ENCODE measurements around the gene AKAP13. TPM values are rescaled to one million over a fixed set of nuclear protein-coding genes. Genes with fewer than 3 reads are reported as not detected.

AKAP13 gene
- total RNA-seq, 1 experiment from 2014 or later, result 47.3 TPM

DNA sequence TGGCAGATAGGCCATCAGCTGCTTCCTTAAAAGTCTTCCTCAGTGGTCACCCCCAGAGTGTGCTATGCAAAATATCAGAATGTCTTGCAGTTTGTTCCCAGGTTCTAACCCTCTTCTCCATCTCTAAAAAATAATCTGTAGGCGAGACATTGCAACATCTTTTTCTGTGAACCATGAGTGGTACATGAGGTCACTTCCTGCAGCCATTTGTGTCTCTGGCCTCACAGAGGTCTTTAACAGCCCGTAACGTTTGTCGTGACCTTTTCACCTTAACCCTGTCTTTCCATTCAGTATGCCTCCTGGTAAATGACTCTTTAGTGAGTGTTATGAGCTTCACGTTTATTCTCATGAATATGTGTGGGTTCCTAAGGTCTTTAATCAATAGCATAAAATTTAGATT is 269.0 kb downstream of the AKAP13 start:
- Histone ChIP-seq H3K79me1 (ENCODE audit: insufficient read depth, low read depth, low read length, poor library complexity, severe bottlenecking) (no peaks in the 10 kb centered on the region), H2BK15ac (ENCODE audit: low read depth, low read length) (no peak overlapping the region), H3K79me2 (ENCODE audit: insufficient read depth, low read length) (no peaks in the 10 kb centered on the region; the same call in 1 of the 2 replicates), H3K56ac (ENCODE audit: insufficient read length, low read depth, low read length) (no peak overlapping the region), H3K23me2 (ENCODE audit: insufficient read length, low read depth, low read length, poor library complexity, severe bottlenecking) (no peaks in the 10 kb centered on the region), H4K91ac (ENCODE audit: insufficient read length, low read depth, low read length) (no peak overlapping the region), H3K4ac (ENCODE audit: low read depth, low read length) (no peak overlapping the region), H3K18ac (ENCODE audit: insufficient read length, low read depth, low read length) (no peak overlapping the region), H2BK20ac (ENCODE audit: low read depth, low read length, poor library complexity, severe bottlenecking) (no peak overlapping the region), H3K9me3 (ENCODE audit: control insufficient read depth, low read depth, low read length) (no peaks in the 10 kb centered on the region), H3K4me2 (ENCODE audit: insufficient read depth, insufficient read length, low read length) (no peak overlapping the region), H4K20me1 (ENCODE audit: control insufficient read depth, insufficient read depth, insufficient read length) (no peaks in the 10 kb centered on the region), H3K4me1 (ENCODE audit: insufficient read depth, low read length) (no peaks in the 10 kb centered on the region), H3K27me3 (ENCODE audit: insufficient read depth, low read length) (no peaks in the 10 kb centered on the region), H2BK120ac (ENCODE audit: low read depth, low read length, poor library complexity, severe bottlenecking) (no peak overlapping the region), H3T11ph (ENCODE audit: low read length) (no peak overlapping the region), H3K9ac (ENCODE audit: extremely low read depth, insufficient read length, low read length) (no peak overlapping the region), H2BK5ac (ENCODE audit: insufficient read length, low read length) (no peak overlapping the region), H3K14ac (ENCODE audit: insufficient read depth, low read length) (no peak overlapping the region), H2AFZ (ENCODE audit: low read length) (no peak overlapping the region), H3K27ac (ENCODE audit: insufficient read length, low read depth, low read length) (no peak overlapping the region), H2BK12ac (ENCODE audit: insufficient read length, low read depth, low read length) (no peak overlapping the region), H2AK5ac (ENCODE audit: insufficient read length, low read length) (no peak overlapping the region), H4K5ac (ENCODE audit: insufficient read length, low read depth, low read length) (no peak overlapping the region), H3K23ac (ENCODE audit: insufficient read length, low read depth, low read length) (no peak overlapping the region), H4K8ac (replicated peaks; ENCODE audit: insufficient read length, low read depth, low read length) (no peak overlapping the region)
- TF ChIP-seq, protein P1, sequence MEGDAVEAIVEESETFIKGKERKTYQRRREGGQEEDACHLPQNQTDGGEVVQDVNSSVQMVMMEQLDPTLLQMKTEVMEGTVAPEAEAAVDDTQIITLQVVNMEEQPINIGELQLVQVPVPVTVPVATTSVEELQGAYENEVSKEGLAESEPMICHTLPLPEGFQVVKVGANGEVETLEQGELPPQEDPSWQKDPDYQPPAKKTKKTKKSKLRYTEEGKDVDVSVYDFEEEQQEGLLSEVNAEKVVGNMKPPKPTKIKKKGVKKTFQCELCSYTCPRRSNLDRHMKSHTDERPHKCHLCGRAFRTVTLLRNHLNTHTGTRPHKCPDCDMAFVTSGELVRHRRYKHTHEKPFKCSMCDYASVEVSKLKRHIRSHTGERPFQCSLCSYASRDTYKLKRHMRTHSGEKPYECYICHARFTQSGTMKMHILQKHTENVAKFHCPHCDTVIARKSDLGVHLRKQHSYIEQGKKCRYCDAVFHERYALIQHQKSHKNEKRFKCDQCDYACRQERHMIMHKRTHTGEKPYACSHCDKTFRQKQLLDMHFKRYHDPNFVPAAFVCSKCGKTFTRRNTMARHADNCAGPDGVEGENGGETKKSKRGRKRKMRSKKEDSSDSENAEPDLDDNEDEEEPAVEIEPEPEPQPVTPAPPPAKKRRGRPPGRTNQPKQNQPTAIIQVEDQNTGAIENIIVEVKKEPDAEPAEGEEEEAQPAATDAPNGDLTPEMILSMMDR (conservative IDR thresholded peaks at IDR 0.05), result no peak
- WGBS (ENCODE audit: extremely low coverage, insufficient read length, low lambda C conversion rate), result no CpG with 5 or more reads among the region's 5 CpGs
- no peak overlapping the region; a peak in 1 of 7 replicates for H3K27ac Mint-ChIP-seq
- no peak overlapping the region for H3K4me3 Mint-ChIP-seq
- H3K36me3 Mint-ChIP-seq (ENCODE audit: insufficient read depth in 1 of 3, low read depth in 3 of 3), result peaks cover 13 to 20% (median 18%) of the 10 kb centered on the region in 3 experiments
- no peak for DNase-seq
- H3K9me3 Mint-ChIP-seq, result no peaks in the 10 kb centered on the region; a peak in 1 of 5 replicates
- H3K27me3 Mint-ChIP-seq (ENCODE audit: low read depth), result no peaks in the 10 kb centered on the region
- peaks cover 3 to 5% of the 10 kb centered on the region in 2 experiments for H3K4me1 Mint-ChIP-seq
